PC-9 (cell line): Measurements from ENCODE around the gene ELFN1.

Experiments used
- CTCF ChIP-seq: fragments of 200-600 bp; sonication (generic); conservative IDR thresholded peaks from 2 replicates; pipeline ENCODE4 v1.6.1; 2017; ENCODE audit warnings: mixed run types, antibody characterized with exemption, mild to moderate bottlenecking, moderate library complexity
- EZH2 ChIP-seq: fragments of 200-600 bp; sonication (generic); IDR thresholded peaks from 2 replicates; pipeline ENCODE4 v1.8.0; 2017; ENCODE audit warnings: antibody characterized with exemption, low read depth

- no peak for TF ChIP-seq CTCF
- no peak for TF ChIP-seq EZH2
Measured at GRCh38 chr7:1745018-1745532, 75.0 kb downstream of the ELFN1 start.
